SK-N-MC (cell line): Measurements from ENCODE around the gene TMEM141.

Source experiments
- EZH2 ChIP-seq: fragments of 200-600 bp; sonication (generic); IDR thresholded peaks from one replicate; pipeline ENCODE4 v1.6.1; 2017; ENCODE audit warnings: antibody characterized with exemption
- POLR2AphosphoS5 ChIP-seq: IDR thresholded peaks from 2 replicates; pipeline ENCODE4 v1.6.1; 2012; ENCODE audit warnings: mild to moderate bottlenecking, low read depth, low read length, borderline replicate concordance

DNA sequence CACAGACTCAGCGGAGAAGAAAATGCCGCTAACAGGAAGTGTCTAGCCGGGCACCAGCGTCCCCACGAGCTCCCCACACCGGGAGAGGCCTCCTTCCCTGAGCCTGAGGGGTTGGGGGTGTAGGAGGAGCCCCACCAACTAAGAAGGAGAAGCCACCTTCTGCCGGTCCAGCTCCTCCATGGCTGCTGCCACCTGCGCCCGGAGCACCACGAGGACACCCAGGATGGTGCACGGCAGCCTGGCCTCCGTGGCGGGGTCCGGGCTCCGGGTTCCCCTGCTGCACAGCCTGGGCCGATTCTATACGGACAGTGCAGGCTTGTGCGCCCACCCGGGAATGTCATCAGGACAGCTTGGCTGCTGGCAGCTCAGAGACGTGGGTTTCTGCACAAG, 33.4 kb upstream of the TMEM141 start:
- no peak for TF ChIP-seq EZH2
- TF ChIP-seq POLR2AphosphoS5, result no peak
